Medulla oblongata (tissue), 1 donor: Measurements from ENCODE around the gene REV1.

ENCODE experiments used
- DNase-seq: peaks from one replicate; pipeline ENCODE4 v3.0.0-alpha.2; 2015; ENCODE audit errors: extremely low spot score

Gene REV1

DNA sequence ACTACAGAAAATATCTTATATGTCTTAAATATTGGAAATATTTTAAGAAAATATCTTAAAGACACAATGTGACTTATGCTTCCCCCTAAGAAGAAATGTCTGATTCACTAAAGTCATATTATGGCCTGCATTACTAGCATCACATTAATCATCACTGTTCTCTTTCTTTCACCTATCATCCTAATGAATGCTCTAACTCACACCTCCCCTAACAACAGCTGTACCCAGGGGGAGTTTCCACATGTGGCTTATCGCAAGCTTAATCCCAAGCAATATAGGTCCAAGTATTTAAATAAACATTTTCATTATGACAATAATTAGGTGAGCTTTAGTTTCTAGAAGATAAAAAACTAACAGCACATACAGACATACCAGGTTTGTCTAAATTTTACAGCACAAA, 39.6 kb downstream of the REV1 start:
- no peak for DNase-seq

DNA sequence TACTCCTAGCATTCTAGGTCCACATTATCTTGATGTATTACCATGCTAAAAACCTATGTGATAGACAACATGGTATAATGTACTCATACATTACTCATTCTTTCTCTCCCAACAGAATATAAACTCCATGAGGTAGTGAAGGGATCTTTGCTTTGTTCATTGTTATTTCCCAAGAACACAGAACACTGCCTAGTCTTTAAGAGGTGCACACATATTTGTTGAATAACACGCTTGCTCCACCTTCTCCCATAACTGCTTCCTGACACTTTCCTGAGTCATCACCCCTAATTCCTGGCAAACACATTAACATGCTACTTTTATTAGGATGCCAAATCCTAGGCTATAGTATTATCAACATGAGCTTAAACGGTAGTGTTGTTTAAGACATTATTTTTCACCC, 41.3 kb downstream of the REV1 start:
- DNase-seq = no peak

DNA sequence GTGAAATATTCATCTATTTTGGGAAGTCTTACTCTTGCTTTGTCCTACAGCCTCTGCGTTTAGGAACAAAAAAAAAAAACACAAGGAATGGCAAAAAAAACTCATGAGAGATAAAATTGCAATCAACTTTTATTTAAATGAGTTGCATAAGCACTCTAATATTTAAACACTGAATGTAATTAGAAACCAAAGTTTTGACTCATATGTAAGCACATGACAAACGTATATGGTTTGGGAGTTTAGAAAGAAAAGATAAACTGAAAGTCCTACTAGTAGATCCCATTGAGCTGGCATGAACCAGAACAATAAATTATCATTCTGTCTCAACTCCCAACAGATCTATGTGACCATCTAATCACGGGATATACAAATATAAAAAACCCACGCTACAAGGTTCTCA, 44.8 kb downstream of the REV1 start:
- DNase-seq = no peak

DNA sequence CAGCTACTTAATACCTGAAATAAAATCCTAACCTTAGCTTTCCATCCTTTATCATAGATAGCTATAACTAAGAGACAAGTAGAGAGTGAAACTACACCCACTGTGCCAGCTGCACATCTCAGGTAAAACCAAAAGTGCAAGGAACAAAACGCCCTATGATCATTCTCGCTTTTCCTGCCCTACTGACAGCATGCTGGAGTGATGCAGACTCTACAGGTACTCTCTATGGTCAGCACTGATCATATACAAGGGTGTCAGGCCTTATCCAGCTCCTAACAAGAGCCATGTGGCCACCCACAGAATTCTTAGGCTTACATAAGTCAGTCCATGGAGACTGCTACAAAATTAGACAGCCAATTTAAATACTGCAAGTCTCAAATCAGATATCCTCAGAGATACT, 45.6 kb downstream of the REV1 start:
- no peak for DNase-seq

DNA sequence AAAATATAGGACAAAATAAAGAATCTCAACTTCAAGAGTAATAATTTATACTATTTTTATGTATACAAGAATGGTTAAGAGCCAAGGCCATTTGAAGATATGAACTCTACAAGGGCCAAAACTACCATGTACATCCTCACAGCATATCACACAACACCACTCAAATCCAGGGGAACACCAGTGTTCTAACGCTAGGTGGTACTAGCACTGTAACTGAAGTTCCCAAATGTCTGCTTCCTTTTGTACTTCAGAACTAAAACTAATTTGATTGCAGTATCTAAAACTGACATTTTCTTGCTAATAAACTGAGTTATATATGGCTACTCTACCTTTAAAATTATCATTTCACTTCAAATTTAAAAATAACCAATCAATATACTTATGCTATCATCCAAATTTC, 47.0 kb downstream of the REV1 start:
- peak; percentile 29 for DNase-seq

DNA sequence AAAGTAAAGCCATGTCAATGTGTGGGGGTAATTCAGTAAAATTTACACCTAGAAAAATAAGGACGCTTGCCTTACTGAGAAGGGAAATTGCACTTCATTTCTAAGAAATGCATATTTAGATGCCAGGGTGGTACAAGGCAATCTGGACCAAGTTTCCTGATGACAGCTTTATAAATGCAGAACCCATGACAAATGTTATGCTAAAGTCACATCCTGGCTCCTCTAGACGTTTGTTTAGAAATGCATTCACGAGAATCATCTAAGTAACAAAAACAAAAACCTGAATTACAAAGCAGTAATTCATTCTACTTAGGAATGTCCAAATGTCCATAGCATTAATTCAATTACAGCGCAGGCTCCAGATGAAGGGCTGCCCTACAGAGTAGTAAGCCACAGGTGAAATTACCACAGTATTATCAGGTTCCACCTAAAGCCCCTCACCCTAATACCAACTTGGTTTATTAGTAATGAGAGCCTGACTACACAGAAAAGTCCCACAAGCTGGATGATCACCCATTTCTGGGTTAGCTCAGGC, 49.8 kb downstream of the REV1 start:
- DNase-seq = no peak

DNA sequence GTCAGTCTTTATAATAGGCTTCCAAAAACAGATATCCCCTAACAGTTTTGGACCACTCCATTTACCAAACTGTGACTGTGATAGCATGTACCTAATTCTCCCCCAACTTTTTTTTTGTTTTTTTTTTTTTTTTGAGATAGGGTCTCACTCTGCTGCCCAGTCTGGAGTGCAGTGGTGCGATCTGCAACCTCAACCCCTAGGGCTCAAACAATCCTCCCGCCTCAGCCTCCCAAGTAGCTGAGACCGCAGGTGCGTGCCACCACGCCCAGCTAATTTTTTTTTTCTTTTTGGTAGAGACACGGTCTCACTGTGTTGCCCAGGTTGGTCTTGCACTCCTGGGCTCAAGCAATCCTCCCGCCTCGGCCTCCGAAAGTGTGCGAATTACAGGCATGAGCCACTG, 52.9 kb downstream of the REV1 start:
- no peak for DNase-seq

DNA sequence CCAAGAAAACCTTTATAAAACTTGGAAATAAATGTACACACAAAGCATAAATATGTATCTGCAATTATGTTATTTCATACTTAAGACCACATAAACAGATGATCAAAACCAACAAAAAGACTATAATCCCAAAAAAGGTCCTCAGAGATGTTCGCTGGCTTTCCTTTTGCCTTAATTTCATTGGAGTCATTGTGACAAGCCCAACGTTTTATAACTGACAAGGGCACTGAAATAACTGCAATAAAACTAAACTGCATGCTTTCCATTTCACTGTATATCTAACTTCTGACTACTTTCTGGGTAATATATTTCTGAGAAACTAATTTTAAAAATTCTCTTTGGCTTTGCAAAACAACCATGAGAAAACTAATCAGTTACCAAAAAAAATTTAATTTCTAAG, 56.5 kb downstream of the REV1 start:
- no peak for DNase-seq

DNA sequence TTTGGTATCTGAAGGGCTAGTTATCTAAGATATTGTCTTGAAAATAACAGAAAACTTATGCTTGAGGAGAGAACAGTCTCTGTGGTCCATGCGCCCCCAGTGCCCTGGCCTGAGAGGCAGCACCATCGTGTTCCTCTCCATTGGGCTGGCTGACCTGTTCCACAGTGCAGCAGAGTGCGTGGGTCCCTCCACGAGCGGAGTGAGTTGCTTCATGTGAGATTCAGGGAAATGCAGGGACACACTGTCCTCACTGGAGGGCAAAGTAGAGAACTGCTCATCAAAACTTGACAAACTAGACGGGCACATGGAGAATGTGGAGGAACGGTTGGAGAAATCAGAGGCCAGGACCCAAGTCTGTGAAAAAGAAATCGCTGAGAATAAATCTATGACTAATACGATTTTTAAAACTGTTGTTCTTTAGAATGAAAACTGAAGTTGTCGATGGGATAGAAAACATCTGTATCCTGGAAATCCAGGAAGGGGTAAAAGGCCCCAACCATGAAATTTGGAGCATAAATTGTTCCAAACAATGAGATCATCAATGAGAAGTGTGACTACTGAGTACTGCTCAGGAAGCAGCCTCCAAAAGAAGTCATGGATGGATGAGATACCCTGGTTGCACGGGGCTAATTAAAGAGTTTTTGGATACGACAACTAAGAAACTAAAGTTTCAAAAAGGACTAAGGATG, 58.1 kb downstream of the REV1 start:
- DNase-seq = no peak

DNA sequence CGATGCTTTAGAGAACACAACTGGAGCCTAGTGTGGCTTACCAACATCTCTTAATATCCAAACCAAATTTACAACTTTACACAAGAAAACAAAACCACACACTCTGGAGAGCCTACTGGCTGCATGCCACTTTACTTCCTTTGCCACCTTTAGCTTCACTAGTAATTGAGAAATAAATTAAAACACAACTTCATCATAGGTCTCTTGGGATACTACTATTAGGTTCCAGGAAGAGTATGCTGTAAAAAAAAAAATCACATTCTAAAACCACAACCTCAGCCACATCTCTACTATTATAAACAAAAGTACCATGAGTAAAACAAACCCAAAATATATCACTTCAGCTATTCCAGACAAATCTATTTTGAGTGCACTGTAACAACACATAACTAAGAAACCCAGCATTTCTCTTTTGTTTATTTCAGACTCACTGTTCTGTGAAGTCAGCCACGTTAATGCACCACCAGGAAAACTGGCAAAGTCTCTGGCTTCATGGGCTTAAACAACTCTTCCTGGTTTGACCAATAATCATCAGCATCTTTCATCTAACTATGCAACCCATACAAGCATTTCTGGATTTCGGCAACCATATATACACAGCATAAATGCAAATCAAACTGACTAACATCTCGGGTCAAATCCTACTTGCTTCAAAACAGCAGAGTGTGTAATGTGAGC, 59.1 kb downstream of the REV1 start:
- no peak for DNase-seq

DNA sequence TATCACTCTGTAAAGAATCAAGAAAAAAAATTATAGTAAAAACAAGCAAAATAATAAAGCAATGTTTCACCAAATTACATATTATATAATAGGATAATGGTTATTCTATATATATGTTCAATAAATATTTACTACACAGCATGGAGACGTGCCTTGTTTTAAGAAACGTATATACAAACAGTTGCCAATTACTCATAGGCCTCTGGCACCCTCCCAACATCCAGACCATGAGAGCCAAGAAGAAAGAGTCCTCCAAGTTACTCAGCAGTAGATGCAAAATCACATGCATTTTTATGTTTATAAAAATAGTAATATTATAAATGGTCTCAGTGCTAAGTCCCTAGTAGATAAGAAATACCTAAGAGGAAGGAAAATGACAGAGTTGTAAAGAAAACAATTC, 64.8 kb downstream of the REV1 start:
- DNase-seq = no peak

DNA sequence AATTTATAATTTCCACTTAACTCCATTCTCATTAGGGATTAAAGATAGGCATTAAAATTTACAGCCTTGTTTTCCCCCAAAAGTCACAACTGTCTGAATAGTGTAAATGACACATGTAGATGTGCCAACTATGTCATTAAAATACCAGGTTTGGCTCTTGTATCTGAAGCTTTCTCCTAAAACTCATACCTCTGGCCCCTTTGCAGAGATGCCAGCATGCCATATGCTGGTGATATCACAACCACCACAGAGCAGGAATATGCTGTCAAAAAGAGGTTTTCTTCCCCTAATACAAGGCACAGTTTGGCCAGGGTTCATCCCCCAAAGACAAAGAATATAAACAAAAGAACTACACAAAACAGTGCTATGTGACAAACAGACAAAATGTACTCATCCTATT, 65.4 kb downstream of the REV1 start:
- no peak for DNase-seq

DNA sequence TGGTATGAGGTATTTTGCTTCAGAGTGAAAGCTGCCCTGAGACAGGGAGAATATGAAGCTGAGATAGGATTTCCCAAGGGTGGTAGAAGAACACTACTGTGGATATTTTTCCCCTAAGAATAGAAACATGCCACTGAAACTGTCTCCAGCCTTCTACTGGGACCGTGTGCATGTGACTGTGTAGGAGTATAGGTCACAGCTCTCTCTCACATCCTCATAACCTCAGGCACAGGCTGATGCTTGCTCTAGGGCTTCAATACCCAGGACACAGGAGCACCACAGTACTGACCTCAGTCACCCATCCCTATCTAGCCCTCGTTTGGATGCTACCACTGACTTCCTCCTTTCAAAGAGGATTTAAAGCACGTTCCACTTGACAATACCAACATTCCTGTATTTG, 67.2 kb downstream of the REV1 start:
- no peak for DNase-seq

DNA sequence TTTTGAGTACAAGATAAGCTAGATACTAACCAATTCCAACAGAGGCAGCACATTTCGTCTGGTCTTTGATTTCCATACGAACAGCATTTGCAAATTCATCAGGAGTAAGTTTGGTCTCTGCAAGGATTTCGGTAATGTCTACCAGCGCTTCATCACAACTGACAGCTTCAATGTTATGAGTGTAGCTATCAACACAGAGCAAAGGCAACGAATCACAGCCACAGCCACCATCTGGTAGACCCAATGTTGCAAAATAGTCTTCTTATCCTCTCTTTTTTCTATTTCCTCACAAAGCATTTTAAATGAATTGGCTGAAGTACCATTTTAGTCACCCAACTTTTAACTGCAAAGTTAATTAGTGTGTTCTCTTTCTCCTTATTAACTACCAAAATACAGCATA, 68.3 kb downstream of the REV1 start:
- DNase-seq = no peak

DNA sequence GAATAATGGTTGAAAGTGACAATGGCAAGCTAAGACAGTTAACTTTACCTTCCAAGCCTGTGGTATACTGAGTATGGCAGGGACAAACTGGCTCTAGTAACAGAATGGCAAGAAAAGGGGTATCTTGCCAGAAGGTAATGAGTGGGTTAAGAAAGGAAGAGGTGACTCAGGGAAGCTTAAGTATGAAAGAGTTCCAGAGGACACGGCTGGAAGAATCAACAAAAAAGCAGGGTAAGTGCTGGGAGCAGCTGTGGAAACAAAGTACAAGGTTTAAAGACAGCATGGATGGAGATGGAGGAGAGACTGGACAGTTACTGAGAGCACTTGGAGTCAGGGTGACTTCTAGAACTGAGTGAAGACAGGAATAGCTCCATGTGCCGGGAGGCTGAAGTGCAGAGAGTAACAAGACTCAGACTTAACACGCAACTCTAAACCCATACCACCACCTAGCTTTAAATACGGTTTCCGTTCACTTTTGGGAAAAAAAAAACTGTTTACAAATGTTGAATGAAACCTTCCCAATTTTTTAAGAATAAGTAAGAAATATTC, 69.0 kb downstream of the REV1 start:
- no peak for DNase-seq

DNA sequence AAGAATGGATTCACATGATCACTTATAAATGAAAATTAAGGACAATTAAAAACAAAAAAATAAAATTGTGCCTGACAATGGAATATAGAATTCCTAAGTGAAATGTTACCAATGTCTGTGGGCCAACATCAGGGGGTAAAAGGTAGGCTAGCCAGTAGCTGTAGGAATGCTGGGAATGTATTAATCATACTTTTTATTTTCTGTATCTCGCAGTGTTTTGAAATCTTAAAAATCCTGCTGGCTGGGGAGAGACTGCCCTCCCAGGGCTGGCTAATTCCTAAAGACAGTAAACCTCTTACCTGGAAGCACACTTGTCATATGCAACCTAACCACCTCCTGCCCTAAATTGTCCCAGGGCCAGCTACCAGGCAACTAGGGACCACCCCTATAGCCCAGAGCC, 69.8 kb downstream of the REV1 start:
- DNase-seq = no peak

DNA sequence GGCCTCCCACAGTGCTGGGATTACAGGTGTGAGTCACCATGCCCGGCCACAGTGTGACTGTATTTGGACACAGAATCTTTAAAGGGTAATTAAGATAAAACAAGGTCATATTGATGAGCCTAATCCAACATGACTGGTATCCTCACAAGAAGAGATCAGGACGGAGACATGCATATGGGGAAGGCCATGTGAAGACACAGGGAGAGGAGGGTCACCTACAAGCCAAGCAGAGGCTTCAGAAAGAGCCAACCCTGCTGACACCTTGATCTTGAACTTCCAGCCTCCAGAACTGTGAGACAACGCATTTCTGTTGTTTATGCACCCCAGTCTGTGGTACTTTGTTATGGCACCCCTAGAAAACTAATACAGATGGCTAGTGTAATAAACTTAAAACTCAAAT, 72.4 kb downstream of the REV1 start:
- no peak for DNase-seq

DNA sequence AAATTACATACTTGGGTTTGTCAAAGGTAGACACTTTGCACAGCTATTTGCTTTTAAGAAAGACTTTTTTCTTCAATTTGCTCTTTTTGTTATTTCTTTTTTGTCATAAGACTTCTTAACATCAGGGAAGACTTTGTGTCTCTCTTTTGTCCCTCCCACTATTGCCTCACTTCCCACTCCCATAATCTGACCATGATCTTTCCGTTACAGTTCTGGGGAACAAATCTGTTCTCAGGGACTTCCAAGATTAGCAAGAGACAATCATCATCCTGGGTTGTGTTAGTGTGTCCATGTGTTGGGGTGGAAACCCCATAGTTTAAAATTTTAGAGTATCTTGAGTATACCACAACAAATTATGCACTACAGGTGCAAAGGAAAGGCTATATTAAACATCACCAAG, 75.3 kb downstream of the REV1 start:
- no peak for DNase-seq

DNA sequence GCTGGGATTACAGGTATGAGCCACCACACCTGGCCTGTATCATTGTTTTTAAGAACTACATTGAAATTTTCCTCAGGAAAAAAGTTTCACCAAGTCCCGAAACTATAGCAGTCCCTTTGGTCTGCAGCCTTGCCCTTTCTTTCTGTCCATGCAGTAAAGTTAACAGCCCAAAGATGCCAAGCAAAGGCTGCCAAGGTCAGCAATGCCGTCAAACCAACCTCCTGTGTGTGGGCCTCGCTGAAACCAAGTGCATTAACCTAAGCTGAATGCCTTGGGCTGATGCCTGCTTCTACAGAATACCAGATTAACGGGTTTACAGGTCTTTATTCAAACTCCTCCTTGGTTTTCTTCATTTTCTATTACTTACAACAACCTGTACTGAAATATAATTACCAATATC, 79.5 kb downstream of the REV1 start:
- no peak for DNase-seq

DNA sequence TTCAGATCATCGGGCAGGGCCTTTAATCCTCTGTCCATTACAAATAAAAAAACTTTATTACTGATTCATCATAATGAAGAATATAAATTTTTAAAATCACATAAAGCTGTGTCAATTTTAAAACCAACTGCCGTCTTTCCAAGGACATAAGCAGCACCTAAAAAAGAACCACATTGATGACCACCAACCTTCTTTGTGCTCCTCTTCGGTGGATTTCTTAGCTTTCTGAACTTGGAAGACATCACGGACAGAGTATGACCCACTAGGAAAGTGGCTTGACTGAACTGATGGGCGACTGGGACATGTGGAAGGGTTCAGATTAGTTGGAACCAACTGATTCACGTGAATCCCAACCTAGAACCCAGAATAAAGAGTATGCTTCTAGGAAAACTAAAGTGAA, 83.7 kb downstream of the REV1 start:
- DNase-seq = no peak

DNA sequence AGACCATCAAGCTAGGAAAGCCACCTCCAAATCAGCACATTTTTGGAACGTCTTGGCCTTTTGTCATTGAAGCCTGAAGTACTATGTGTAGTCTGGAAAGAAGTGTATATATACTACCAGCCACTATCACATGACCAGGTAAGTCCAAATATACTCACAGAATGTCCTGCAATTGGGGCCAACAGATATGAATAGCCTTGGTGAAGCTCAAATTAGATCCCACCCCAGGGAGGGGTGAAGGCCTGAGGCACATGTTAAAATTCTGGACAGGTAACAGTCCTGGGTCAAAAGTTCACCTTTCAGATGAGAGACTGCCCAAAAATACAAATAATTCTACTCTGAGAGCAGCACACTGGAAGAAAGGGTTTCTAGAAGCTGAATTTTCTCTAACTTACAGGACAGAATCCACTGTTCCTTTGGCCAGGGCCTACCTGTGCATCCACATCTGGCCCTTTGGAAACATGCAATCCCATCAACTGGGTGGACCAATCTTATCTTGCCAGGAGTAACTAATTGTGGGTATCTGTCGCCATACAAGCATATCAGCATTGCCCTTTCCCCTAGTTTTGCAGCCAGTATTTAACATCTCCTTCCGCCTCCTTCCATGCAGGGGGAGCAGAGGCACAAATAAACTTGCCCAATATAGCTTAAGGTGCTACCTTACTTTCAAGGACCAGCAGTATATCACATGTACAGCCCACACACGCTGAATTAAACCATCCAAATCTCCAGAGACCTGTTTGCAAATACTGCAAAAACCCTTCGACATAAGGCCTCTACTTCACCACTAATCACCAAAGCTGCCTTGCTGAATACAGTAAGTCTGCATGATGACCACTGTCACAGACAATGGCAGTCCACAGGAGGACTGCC, 84.8 kb downstream of the REV1 start:
- DNase-seq = no peak

DNA sequence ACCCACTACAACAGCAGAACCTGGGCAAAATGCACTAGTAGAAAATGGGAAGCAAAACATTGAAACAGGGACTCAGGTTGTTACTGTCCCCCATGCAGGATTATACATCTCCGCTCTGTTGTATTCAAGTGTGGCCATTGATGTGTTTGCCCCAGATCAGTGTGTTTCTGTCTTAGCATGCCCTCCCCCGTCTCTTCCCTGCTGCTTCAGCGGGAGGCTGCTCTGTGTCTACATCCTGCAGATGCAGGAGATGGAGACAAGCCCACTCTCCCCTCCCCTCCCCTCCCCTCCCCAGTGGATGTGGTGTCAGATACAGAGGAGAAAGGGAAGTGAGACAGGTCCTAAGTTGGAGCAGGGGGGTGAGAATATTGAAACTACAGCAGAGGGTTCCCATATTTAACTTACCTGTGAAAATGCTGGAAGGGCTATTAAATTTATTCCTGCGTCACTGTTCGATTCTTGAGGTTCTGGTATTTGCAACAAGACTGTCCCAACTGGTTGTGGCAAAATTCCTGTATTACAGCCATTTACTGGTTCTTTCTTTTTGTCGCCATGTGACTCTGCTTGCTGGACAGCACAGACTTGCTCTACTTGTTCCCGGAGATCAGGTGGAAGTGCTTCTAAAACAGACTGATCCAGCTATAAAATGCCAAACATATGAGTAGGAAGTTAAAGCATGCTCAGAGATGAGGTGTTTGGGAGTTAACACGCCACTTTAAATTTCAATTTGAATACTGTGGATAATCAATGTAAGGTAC, 85.6 kb downstream of the REV1 start:
- peak; percentile 30 for DNase-seq
